ENCODE results near the gene PHF5A.
"Not testable (repeated sequence)": the region's sequence is repeated elsewhere in the genome, so short reads cannot be mapped to it uniquely, and the experiment has no call there.

Gene PHF5A

DNA sequence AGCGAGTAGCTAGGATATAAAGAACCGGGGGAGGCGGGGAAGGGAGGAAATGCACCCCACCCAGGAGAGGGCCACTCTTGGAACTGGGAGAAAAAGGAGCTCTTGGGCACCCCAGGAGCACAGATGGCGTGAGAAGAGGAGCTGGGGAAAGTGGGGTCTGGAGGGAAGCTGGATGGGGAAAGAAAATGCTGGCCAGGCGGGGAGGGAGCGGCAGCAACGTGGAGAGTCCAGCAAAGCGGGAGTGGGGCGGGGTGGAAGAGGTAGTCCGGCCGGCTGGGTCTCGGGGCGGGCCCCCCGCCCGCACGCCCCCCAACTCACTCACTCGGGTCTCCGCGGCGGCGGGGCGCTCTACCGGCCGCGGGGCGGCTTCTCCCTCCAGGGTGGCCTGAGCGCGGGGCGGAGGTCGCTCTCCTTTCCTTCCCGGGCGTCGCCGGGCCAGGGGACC lies 22.4 kb downstream of the PHF5A start:
- Mint-ChIP-seq H3K27ac (peak overlapping the region; percentile 95), H3K4me1 (ENCODE audit: low read depth) (peaks cover 20% of the 10 kb centered on the region), H3K9me3 (no peaks in the 10 kb centered on the region), H3K4me3 (peak overlapping the region; percentile 88), H3K27me3 (ENCODE audit: low read depth) (no peaks in the 10 kb centered on the region), H3K36me3 (ENCODE audit: low read depth) (peaks cover 13% of the 10 kb centered on the region)

DNA sequence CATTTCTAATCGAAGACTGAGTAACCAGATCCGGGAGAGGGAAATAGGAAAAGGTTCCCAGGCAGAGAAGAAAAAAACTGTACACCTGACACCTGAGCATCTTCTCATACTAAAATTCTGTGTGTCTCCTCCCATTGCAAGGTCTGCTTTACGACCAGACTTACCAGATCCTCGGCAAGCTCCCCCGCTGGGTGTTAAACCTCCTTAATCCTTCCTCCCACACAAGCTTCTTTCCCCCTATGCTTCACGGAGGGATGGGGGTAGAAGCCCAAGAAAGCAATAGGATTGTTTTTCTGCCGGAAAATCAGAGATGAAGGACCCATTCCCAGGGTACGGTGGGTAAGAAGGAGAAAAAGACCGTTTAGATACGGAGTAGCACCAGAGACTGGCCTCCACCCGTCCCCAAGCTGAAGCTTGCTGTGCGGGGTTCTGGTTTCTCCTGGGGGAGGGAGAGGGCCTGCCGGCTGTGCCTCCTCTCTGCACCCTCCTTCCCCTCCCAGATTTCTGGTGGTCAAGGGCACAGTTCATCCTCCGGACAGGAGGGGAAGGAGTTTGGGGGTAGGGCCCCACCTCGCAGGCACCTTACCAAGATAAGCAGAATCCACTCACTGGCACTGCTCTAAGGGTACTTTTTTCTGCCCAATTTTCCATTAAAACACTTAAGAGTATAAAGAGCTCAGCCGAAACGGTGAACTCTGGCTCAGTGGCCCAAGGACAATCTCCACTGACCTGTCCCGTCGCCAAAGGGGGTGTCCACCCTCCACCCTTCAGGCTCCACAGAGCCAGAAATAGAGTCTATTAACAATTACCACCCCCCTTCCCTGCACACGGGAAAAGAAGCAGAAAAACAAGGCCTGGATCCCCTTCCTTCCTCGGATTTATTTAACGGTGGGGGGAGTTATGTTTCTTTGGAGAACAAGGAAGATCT lies 23.1 kb downstream of the PHF5A start:
- Mint-ChIP-seq H3K4me1 (ENCODE audit: low read depth) (peaks cover 20% of the 10 kb centered on the region), H3K4me3 (peak overlapping the region; percentile 88), H3K27me3 (ENCODE audit: low read depth) (no peaks in the 10 kb centered on the region), H3K9me3 (no peaks in the 10 kb centered on the region), H3K36me3 (ENCODE audit: low read depth) (peaks cover 13% of the 10 kb centered on the region), H3K27ac (peak overlapping the region; percentile 95)

DNA sequence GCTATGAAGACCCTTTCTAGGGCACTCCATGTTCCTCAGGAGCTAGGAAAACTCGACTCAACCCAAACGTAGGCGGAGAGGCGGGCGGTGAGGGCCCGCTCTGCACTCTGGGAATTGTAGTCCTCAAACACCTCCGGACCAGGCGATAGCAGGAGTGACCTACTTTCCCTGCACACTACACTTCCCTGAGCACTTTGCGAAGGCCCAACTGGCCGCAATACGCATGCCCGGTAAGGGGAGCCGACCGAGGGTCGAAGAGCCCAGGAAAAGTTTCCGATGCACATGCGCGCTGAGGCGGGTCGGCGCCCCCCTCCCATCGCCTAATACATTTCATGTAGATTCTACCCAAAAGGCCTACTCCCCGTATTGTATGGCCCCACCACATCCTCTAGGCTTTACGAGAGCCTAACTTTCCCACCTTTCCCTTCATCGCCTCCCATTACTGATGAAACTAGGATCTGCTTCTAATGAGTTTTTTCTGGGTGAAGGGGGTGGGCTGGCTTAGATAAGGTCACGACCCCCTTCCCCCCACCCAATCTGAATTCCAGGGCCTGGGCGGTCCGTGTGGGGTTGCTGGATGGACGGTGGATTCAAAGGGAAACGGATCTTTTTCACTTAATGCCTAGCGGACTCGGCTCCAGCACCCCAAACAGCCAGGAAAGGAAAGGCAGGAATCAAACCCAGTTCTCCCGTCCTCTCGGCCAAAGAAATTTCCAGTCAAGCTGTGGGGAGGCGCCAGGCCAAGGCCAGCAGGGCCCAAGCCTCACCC lies 23.9 kb downstream of the PHF5A start:
- H3K36me3 Mint-ChIP-seq (ENCODE audit: low read depth), result peaks cover 13% of the 10 kb centered on the region

DNA sequence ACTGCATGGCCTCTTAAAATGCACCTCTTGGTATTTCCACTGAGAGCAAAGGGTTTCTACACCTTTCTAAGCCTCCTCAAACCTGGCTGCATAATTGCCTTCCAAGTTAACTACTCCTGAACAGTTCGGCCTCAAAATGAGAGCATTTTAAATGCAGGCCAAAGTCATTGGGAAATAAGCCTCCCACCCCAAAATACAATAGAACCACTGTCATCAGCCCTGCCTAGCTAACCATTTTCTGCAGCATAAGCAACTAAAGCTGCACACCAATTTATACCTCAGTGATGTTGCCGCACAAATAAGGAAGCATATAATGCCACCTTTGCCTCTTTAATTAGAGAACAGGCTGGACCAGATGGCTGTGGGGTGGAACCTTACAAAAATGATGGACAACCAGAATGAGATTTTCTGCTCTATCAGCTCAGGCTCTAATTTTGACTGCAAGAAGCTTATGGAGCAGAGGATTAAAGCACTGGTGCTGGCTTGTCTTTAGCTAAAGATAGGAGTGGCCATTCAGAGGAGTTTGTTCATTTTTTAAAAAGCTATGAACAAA lies 26.2 kb downstream of the PHF5A start:
- no peak overlapping the region for H3K27ac Mint-ChIP-seq
- H3K36me3 Mint-ChIP-seq (ENCODE audit: low read depth), result peaks cover 13% of the 10 kb centered on the region
- H3K9me3 Mint-ChIP-seq, result no peaks in the 10 kb centered on the region
- peaks cover 13% of the 10 kb centered on the region for H3K4me1 Mint-ChIP-seq (ENCODE audit: low read depth)
- no peaks in the 10 kb centered on the region for H3K27me3 Mint-ChIP-seq (ENCODE audit: low read depth)
- H3K4me3 Mint-ChIP-seq, result no peak overlapping the region

More for the DNA sequence above, 23.9 kb downstream of the PHF5A start:
- Mint-ChIP-seq H3K4me1 (ENCODE audit: low read depth) (peaks cover 20% of the 10 kb centered on the region), H3K9me3 (no peaks in the 10 kb centered on the region), H3K4me3 (peak overlapping the region; percentile 88), H3K27me3 (ENCODE audit: low read depth) (no peaks in the 10 kb centered on the region), H3K27ac (peak overlapping the region; percentile 95)

DNA sequence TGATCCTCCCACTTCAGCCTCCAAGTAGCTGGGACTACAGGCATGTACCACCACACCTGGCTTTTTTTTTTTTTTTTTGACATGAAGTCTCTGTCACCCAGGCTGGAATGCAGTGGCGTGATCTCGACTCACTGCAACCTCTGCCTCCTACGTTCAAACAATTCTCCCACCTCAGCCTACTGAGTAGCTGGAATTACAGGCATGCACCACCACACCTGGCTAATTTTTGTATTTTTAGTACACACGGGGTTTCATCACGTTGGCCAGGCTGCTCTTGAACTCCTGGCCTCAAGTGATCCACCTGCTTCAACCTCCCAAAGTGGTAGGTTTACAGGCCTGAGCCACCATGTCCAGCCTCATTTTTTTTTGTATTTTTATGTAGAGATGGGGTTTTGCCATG lies 28.0 kb downstream of the PHF5A start:
- H3K27ac Mint-ChIP-seq; H3K27me3 Mint-ChIP-seq (ENCODE audit: low read depth); H3K9me3 Mint-ChIP-seq; H3K4me3 Mint-ChIP-seq: not testable (repeated sequence)
- H3K36me3 Mint-ChIP-seq (ENCODE audit: low read depth), result peaks cover 26% of the 10 kb centered on the region
- peaks cover 13% of the 10 kb centered on the region for H3K4me1 Mint-ChIP-seq (ENCODE audit: low read depth)

DNA sequence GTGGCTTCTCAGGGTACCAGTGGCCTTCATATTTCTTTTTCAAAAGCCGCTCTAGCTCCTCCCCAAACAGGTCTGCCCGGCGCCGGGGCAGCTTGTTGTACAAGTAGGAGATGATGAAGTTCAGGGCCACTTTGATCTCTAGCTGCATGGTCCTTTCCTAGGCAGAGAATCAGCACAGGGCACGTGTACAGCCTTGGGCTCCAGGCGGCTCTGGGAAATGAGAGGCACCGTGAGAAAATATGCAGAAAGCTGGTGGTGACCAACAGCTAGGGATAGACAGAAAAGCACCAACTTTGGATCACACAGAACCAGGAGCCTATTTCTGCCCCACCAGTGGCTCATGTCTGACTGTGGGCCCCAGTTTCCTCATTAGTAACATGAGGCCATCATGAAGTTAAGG lies 31.3 kb downstream of the PHF5A start:
- H3K4me1 Mint-ChIP-seq (ENCODE audit: low read depth), result peaks cover 1% of the 10 kb centered on the region
- no peaks in the 10 kb centered on the region for H3K27me3 Mint-ChIP-seq (ENCODE audit: low read depth)
- H3K9me3 Mint-ChIP-seq, result no peaks in the 10 kb centered on the region
- no peak overlapping the region for H3K4me3 Mint-ChIP-seq
- H3K27ac Mint-ChIP-seq, result peak overlapping the region; percentile 36
- H3K36me3 Mint-ChIP-seq (ENCODE audit: low read depth), result peaks cover 20% of the 10 kb centered on the region

DNA sequence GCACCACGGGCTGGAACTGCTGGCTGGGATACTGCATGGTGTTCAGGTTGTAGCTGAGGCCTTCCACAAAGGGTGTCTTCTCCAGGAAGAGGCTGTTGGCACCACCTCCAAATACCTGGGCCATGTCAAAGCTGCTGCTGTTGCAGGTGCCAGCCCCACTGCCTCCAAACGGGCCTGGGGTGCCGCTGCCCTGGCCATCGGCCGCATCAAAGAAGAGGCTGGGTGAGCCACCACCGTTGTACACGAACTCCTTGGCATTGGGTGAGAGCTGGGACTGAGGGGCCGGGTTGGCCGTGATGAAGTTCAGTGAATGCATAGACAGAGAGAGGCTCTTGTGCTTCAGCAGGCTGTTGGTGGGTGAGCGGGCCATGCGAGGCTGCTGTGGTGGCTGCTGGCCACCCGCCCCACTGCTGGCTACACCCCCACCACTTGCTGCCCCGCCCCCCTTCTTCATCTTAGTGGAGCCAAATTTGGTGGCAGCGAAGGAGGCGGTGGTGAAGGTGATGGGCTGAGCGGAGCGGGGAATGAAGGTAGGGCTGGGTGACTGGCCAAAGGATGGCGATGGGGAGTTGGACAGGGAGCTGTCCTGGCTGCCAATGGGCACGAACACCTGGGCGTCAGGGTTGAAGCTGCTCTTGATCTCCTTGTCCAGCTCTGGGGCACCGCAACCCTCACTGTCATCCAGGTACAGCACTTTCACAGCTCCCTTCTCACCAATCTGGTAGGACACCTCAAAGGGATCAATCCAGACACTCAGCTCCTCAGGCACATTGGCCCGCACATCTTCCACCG lies 32.0 kb downstream of the PHF5A start:
- Mint-ChIP-seq H3K27ac (peak overlapping the region; percentile 45), H3K9me3 (no peaks in the 10 kb centered on the region), H3K27me3 (ENCODE audit: low read depth) (no peaks in the 10 kb centered on the region), H3K4me3 (no peak overlapping the region), H3K36me3 (ENCODE audit: low read depth) (peaks cover 24% of the 10 kb centered on the region), H3K4me1 (ENCODE audit: low read depth) (no peaks in the 10 kb centered on the region)

DNA sequence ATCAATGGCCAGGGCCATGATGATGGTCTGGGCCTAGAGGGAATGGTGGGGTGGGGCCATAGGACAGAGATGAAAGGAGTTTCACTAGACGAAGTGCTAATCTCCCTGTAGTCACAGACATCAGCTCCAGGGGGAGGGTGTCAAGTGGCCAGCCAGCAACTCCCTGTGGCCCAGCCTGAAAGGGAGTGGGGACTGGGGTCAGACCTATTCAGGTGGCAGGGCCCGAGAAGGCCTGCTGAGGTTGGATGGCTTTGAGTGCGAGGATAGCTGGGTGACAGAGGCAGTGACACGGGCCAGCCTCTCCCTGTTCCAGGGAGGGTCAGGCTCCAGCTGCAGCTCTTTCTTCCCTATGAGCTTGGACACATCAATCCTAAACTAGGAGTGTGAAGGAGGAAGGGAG lies 32.9 kb downstream of the PHF5A start:
- Mint-ChIP-seq H3K4me3 (no peak overlapping the region), H3K27ac (no peak overlapping the region), H3K4me1 (ENCODE audit: low read depth) (no peaks in the 10 kb centered on the region), H3K36me3 (ENCODE audit: low read depth) (peaks cover 31% of the 10 kb centered on the region), H3K9me3 (no peaks in the 10 kb centered on the region), H3K27me3 (ENCODE audit: low read depth) (no peaks in the 10 kb centered on the region)

DNA sequence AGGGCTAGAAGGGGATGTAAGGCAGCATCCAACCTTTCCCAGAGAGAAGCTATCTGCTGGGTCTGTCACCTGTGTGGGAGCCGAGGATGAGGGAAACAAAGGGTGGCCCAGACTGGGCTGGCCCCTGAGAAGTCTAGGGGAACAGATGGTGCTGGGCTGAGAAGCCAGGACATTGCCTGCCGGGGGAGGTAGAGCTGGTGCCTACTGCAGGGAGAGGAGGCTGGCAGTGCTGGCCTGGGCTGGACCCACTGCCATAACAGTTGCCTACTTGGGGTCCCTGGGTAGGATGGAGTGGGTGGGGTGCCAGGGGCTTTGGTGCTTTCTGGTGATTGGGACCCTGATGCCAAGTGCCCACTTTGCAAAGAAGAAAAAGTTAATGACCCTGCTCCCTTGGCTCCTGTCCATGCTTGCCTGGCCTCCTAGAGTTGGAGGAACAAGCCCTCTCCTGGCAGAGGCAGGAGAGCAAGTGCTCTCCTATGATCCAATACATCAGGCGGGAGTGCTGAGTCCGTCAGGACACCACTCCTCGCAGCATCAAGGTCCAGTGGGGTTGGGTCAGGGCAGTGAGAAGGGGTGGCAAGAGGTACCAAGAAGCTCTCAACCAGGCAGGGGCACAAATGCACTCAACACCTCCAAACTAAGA lies 34.0 kb downstream of the PHF5A start:
- not testable (repeated sequence) for H3K27ac Mint-ChIP-seq; H3K4me1 Mint-ChIP-seq (ENCODE audit: low read depth); H3K4me3 Mint-ChIP-seq; H3K9me3 Mint-ChIP-seq; H3K27me3 Mint-ChIP-seq (ENCODE audit: low read depth)
- peaks cover 31% of the 10 kb centered on the region for H3K36me3 Mint-ChIP-seq (ENCODE audit: low read depth)

DNA sequence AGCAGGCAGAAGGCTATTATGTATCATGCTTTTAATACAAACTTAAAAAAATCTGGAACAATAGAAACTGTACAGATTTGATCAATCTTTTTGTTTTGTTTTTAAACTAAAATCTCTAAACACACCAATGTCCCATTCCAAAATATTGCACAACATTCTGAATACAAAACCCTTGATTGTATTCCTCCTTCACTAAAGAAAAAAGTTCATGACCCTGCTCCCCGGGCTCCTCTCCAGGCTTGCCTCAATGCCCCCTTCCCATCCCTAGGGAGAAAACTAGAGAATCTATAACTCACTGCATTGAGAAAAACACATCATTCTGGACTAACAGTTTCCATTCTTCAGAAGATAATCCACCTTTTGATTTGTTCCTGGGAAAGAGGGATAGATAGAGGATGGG lies 35.0 kb downstream of the PHF5A start:
- not testable (repeated sequence) for H3K27ac Mint-ChIP-seq; H3K4me1 Mint-ChIP-seq (ENCODE audit: low read depth); H3K27me3 Mint-ChIP-seq (ENCODE audit: low read depth); H3K4me3 Mint-ChIP-seq; H3K9me3 Mint-ChIP-seq
- H3K36me3 Mint-ChIP-seq (ENCODE audit: low read depth), result peaks cover 31% of the 10 kb centered on the region

DNA sequence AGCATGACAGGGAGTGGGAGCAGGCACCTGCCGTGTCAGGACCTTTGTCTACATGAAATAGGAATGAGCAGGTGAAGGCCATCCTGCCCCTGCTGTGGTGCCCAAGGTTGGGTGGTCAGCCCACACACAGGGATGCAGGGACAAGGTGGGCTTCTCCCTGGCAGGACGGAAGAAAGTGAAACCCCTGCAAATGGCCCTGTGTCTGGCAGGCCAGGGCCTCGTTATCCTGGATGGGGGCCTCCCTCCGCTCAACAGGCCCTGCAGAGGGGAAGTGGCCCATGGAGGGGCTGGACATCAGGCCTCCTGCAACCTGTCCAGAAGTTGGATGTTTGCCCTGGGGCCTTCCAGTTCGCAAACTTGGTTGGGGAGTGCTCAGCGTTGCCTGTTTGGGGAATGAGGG lies 36.8 kb downstream of the PHF5A start:
- no peaks in the 10 kb centered on the region for H3K27me3 Mint-ChIP-seq (ENCODE audit: low read depth)
- H3K36me3 Mint-ChIP-seq (ENCODE audit: low read depth), result peaks cover 28% of the 10 kb centered on the region
- H3K4me3 Mint-ChIP-seq, result no peak overlapping the region
- H3K4me1 Mint-ChIP-seq (ENCODE audit: low read depth), result peaks cover 4% of the 10 kb centered on the region
- H3K27ac Mint-ChIP-seq, result peak overlapping the region; percentile 26
- no peaks in the 10 kb centered on the region for H3K9me3 Mint-ChIP-seq

DNA sequence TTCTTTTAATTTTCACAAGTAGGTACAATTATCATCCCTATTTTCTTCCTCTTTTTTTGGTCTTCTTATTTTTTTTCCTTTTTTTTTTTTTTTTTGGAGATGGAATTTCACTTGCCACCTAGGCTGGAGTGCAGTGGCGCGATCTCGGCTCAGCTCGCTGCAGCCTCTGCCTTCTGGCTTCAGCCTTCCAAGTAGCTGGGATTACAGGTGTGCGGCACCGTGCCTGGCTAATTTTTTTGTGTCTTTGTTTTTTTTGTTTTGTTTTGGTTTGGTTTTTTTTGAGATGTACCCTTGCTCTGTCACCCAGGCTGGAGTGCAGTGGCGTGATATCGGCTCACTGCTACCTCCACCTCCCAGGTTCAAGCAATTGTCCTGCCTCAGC lies 38.5 kb downstream of the PHF5A start:
- no peak overlapping the region for H3K4me3 Mint-ChIP-seq
- H3K27ac Mint-ChIP-seq, result no peak overlapping the region
- H3K4me1 Mint-ChIP-seq (ENCODE audit: low read depth), result peaks cover 11% of the 10 kb centered on the region
- no peaks in the 10 kb centered on the region for H3K9me3 Mint-ChIP-seq
- H3K36me3 Mint-ChIP-seq (ENCODE audit: low read depth), result peaks cover 21% of the 10 kb centered on the region
- H3K27me3 Mint-ChIP-seq (ENCODE audit: low read depth), result no peaks in the 10 kb centered on the region

DNA sequence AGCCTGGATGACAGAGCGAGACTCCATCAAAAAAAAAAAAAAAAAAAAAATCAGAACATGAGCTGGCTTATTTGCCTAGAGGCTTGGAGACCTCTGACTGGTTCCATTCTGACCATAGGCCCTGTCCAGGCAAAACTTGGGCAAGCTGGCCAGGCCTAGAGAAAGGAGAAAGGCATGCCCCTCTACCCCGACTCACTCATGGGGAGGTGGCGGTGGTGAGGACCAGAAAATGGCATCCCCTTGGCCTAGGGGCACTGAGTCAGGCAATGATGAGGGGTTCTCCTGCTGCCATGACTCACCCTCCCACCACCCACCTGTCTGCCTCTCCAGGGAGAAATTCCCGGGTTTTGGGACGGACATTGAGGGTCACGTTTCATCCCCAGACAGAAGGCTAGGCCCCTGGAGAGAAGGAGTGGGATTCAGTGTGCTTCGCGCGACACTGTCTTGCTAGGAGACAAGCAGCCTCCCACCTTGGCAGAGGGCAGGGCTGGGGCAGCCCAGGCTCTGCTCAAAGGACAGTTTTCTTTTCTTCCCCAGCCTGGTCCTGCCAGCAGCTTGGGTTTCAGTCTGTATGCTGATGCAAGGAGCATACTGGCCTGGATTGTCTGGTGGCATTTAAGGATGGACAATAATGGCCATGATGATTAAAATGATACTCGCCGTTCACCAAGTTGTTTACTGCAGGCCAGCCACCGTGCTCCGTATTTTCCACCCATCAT lies 39.1 kb downstream of the PHF5A start:
- H3K36me3 Mint-ChIP-seq (ENCODE audit: low read depth), result peaks cover 21% of the 10 kb centered on the region

More for the DNA sequence above, 39.1 kb downstream of the PHF5A start:
- Mint-ChIP-seq H3K4me1 (ENCODE audit: low read depth) (peaks cover 11% of the 10 kb centered on the region), H3K4me3 (no peak overlapping the region), H3K27me3 (ENCODE audit: low read depth) (no peaks in the 10 kb centered on the region), H3K27ac (no peak overlapping the region), H3K9me3 (no peaks in the 10 kb centered on the region)

Measured in T-helper 1 cell treated with Interleukin-12 subunit alpha and Interleukin-12 subunit beta and Interleukin-4 antibody, amounts not matched to agents 30 μg/mL and 1 μg/mL, for 36 hours (primary cell).